Measurements from ENCODE around the gene DCAF11.
"Not testable (repeated sequence)": the region's sequence is repeated elsewhere in the genome, so short reads cannot be mapped to it uniquely, and the experiment has no call there.

GRCh38 chr14:24105609-24106239 lies 8.9 kb upstream of the DCAF11 start:
- TF ChIP-seq POLR2A (IDR thresholded peaks at IDR 0.05; ENCODE audit: low read length); GATA1 (IDR thresholded peaks at IDR 0.05; ENCODE audit: low read depth, low read length): not testable (repeated sequence)

Data from erythroblast (primary cell).